ENCODE data around the gene ZMYND8.

ZMYND8 gene

DNA sequence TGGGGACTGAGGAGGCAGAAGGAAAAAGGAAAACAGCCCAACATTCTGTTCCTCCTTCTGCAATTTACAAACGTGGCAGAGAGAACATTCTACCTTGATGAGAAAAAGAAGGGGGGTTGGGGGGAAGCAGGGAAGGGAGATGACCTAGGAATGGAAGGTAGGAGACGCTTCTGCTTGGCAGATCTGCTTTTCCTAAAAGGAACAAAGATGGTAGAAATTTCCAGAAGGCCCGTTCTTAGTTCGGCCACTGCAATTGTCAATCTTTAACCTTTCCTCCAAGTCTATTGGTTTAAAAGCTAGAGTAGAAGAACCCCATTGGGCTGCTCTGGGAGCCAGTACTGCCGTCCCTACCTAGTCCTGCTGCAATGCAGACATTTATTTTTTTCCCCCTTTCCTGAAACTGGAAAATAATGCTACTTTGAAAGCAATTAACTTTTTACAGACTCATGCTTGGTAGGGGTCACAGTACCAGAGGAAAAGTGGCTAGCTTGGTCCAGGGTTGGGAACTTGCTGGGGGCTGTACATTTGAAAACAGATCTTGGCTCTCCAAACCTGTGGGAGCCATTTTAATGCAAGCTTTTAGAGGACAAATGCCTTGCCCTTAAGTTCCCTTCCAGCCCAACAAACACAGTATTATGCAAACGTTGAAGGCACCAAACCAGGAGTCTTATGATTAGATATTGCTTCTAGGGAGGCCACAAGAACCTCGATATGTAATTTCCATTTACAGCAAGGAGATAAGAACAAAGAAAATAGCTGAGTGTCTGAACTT, 2.6 kb downstream of the ZMYND8 start:
- DNase-seq (ENCODE audit: low read depth in 4 of 4, low spot score in 1 of 4), result no peak

DNA sequence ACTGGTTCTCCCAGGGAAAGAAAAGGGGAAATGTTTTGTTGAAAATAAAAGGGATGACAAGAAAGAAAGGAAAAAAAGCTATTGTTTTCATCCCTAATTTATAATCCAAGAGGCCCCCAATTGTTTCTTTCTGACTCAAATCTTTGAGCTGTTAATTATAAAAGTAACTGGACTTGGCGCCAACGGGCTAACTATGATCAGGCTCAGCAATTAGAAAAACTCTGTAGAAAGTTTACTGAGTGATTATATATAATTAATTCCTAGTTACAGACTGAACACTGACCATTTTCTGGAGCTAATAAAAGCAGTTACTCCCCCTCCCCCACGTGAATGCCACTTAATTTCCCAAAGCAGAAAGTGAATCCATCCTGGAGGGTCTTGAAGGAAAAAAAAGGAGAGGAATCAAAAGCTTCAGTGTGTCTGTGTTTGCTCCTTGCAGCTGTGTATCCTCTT, 3.2 kb downstream of the ZMYND8 start:
- no peak for DNase-seq (ENCODE audit: low read depth in 4 of 4, low spot score in 1 of 4)

DNA sequence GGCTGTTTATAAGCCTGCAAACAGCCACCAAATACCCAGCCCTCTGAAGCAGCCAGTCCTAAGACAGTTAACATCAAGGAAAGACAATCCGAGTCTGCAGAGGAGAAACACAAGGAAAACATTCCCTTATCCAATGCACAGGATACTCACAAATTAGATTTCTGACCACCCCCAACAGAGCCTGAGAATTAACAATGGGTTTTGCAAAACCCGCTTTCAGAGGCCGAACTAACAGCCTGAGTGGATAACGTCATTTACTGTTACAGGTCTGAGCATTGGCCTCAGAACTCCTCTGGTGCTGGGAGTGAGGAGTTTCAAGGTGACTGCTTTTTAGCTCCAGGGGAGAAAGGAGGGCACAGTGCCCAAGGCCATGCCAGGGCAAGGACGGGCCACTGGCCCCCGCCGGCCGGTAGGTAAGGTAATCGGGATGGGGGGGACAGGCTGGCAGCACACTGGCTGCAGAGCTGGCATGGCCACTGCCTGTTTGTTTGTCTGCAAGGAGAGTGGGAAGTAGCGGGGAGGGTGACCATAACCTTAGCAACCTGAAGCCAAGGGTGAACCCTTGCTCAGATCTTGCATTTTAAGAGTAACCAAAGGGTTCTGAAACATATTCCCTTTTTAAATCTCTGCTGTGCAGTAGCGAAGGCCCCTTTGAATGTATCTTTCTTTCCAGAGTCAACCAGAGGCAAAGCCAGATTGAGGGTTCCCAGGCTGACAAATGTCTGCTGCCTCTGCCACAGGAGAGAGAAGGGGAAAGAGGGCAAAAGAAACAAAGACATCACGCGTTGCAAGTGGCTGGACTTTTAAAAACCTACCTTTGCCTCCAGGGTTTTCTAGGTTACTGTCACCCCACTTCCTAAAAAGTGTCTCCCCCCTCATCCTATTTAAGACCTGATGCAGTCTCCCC, 3.9 kb downstream of the ZMYND8 start:
- DNase-seq (ENCODE audit: low read depth in 4 of 4, low spot score in 1 of 4), result no peak

DNA sequence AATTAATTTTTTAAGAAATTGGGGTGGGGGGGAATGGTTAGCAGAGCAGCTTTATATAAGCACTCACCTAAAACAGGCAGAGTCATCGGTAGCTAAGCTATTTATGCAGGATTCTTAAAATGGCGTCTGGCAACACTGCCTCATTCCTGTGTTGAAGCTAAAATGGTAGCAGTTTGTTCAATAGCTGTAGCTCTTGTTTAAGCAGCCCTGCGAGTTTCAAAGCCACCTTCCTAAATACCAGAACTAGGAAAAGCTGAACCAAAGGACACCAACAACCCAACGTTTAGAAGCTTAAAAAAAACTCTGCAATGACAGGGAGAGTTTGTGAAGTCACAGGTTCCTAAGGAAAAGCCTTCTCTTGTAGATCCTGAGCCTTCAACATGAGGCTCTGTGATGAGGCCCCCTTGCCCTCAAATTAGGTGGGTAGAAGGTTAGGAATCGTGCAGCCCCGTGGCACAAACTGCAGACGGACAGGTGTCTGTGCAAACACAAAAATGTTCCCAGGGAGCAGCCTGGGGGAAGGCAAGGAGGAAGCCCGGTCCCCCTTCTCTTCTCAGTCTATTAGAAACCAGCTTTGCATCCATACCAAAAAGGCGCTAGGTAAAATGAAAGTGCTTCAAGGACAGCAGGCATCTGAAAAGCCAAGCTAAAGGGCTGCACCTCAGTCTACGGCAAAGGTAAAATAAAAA, 4.7 kb downstream of the ZMYND8 start:
- DNase-seq (ENCODE audit: low read depth in 4 of 4, low spot score in 1 of 4), result no peak

DNA sequence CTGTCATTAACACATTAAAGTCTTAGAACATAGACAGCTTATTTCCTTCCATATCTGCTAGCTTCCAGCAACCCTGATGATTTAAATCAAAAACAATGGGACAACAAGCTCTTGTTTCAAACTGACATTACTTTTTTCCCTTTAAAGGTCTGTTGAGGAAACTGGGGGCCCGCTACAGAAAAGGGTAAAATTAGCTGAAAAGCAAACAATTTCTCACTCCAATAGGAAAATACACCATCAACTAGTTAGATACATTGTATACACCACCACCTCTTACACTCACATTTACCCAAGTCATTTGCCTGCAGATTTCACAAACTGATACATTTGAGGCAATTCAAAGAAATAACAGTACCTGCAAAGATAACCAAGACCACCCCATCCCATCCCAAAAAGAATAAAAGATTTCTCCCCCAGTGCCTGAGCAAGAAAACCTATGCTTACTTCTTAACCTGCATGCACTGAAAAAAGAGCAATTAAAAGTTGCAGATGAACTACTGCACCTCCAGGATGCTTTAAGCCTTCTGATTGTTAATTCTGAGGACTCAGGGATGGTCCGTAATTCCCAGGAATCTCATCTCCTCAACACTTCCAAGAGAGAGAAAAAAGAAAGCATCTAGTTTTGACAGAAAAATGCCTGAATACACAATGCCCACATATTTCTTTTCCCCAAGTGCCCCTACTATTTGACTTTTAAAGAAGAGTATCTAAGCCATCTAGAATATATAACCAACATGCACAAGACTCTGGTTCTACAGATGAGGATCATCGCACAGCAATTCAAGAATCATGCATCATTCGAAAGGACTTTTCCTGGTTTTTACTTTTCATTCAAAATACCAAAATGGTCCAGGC, 5.6 kb downstream of the ZMYND8 start:
- DNase-seq (ENCODE audit: low read depth in 4 of 4, low spot score in 1 of 4), result no peak

DNA sequence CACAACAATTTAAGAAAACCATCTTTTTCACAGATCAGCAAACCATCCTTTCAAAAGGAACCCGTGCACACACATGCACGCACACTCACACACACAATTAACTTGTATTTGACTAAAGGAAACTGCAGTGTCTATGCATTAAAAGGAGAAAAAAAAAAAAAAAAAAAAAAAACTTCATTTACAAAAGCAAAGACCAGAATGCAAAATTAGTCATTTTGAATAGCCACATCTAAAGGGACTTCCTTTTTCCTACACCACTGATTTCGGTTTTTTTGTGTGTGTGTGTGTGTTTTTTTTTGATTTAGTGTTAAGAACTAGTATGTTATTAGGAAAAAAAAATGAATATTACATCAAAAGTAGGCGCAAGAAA, 6.3 kb downstream of the ZMYND8 start:
- DNase-seq (ENCODE audit: low read depth in 4 of 4, low spot score in 1 of 4), result no peak

DNA sequence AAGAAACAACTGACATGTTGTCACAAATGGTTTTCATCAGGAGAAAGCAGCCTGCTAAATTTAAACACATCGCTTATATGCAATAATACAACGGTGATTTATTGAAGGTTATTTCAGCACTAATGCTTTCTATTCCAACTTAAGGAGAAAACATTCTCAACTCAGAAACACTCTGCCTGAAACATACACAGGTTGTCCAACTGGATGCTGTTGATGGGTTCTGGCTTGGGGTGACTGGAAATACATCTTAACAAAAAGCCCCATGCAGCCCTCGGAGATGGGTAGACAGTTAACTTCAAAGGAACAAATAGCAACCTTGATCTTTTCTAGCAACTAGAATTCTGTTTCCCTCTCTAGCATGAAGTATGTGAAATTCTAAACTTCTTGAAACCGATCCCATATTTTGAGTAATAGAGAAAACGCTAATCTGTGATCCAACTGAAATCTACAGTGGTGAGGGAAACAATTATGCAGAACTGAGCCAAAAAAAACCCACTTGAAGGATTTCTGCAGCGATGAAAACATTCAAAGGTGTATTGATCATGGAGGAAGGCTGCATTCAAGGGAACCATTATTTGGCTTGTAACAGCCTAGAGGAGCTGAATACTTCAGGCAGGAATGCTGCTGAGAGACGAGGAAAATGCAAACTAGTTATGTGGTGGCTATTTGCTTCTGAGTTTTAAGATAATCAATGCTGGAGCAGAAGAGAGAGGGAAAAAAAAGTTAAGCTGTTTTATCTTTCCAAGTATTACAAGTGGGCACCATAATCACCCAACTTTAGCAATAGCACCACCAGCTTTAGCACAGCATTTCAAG, 6.9 kb downstream of the ZMYND8 start:
- no peak for DNase-seq (ENCODE audit: low read depth in 4 of 4, low spot score in 1 of 4)

DNA sequence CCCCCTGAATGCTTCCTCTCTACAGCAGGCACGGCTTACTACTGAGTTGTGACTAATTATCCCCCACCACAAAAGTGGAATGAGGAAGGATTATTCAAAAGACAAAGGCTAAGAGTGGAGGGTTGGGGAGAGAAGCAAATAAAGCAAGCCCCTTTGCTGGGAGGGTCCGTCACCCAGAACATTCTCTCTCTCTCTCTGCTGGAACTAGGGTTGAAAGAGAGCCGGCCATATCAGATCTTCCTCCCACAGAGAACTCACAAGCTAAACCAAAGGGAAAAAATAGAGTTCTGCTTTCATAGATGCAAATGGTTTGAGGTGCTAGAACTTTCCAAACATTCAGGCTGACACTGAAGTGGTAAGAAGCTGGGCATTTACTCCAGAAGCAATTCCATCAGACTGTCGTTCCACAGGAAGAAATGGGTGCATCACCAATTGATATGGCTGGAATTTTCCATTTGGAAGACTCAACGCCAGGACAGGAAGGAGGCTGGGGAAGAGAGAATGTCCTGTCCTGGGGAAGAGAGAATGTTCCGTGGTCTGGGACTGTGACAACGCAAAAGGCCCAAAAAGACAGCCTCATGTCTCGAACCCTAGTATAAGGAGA, 7.9 kb downstream of the ZMYND8 start:
- DNase-seq (ENCODE audit: low read depth in 4 of 4, low spot score in 1 of 4), result no peak

DNA sequence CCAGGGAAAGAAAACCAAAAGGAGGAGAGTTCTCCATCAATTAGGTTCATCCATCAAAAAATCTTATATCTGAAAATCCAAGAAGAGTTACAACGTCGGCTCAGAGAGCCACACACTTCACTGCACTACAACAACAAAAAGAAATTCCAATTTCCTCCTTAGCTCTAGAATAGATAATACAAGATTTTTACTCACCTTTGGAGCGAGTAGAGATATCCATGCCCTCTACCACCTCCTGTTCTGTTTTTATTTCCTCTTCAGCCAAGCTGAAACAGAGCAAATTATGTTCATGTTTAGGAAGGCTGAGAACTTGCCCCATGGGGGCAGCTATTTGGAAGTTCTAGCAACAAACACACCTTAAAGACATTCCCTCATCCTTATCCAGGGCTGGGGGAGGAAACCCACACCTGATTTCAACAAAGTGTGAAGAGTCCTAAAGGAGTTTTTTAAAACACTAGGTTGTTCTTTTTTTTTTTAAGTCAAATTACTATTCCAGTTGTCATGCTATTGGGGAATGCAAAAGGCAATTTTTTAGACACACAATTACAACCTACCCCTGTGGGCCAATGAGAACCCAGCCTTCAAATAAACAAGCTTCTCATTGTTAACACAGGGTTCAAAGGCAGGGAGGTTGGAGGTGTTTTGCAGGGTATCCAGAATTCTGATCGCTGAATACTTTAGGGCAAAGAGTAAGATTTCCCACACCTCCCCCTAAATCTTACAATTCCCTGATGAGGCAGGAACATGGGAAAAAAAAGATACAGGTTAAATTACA, 8.7 kb downstream of the ZMYND8 start:
- DNase-seq (ENCODE audit: low read depth in 4 of 4, low spot score in 1 of 4), result no peak

DNA sequence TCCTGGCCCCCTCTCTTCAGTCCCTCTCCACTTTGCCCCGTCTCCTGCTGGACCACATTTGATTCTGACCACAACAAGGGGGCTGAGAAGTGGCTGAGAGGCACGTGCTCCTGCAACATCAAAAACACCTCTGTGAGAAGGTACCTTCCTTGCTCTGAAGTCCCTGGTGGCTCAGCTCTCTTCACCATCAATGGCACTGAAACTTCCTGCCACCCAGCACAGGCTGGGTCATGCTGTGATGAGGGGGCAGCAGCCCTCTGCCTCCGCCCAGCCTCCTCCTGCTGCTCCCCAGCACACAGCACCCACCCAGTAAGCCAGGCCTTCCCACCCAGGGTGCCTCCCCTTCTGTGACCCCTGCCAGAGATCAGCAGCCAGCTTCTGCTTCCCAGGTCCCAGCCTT, 10.3 kb downstream of the ZMYND8 start:
- no peak for DNase-seq (ENCODE audit: low read depth in 4 of 4, low spot score in 1 of 4)

DNA sequence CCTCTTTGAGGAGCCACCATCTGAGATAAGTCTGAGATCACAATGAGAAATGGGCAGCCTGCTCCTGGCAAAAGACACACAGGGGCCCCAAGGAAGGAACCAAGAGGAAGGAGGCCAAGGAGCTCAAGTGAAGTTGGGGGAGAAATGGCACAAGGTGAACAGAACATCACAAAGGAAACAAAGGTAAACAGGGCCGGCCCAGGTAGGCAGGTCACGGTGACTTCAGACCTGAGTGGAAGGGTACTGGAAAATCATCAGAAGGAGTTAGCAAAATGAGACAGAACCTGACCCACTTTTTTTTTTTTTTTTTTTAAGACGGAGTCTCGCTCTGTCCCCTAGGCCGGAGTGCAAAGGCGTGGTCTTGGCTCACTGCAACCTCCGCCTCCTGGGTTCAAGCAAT, 11.3 kb downstream of the ZMYND8 start:
- DNase-seq (ENCODE audit: low read depth in 4 of 4, low spot score in 1 of 4), result no peak

DNA sequence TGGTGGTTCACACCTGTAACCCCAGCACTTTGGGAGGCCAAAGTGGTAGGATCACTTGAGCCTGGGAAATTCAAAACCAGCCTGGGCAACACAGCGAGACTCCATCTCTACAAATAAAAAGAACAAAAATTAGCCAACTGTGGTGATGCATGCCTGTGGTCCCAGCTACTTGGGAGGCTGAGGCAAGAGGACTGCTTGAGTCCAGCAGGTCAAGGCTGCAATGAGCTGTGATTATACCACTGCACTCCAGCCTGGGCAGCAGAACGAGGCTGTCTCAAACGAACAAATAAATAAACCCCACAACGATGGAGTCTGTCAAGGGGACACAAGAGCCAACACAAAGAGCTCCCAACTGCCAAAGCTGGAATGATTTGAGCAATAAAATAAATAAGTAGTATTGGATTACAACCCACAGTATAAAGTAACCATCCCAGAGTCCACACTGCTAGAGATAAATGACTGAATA, 13.5 kb downstream of the ZMYND8 start:
- no peak for DNase-seq (ENCODE audit: low read depth in 4 of 4, low spot score in 1 of 4)

DNA sequence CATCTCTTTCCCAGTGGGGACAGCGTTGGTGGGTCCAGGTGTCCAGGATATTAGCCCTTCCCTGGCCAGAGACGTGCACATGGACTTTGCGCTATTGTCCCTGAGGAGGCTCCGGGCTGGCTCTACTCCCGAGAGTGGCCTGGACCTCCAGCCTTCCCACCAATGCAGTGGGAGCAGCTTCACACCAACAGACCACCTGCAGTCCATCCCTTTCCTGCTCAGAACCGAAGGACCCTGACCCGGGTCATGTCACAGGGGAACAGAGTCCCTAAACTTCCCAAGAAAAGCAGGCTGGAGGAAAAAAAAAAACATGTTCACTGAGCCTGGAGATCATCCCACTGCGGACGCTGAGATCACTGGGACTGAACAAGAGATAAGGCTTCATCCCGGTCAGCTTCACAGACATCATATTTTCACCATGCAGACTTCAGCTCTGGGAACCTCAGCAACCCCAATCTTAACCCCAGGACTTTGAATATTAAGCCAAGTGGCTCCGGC, 18.3 kb downstream of the ZMYND8 start:
- DNase-seq (ENCODE audit: low read depth in 4 of 4, low spot score in 1 of 4), result no peak

DNA sequence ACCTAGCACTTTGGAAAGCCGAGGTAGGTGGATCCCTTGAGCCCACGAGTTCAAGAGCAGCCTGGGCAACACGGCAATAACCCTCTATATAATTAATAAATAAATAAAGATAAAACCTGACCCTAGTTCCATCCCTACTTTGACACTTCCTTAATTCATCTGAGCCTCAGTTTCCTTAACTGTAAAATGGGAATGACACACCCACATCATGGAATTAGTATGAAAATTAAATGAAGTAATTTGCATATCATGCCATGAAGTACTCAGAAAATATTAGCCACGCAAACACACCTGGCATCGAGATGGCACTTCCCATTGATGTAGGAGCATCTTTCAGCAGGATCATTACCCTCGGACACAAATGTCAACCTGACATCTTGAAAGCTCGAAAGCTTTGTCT, 19.1 kb downstream of the ZMYND8 start:
- DNase-seq (ENCODE audit: low read depth in 4 of 4, low spot score in 1 of 4), result no peak

DNA sequence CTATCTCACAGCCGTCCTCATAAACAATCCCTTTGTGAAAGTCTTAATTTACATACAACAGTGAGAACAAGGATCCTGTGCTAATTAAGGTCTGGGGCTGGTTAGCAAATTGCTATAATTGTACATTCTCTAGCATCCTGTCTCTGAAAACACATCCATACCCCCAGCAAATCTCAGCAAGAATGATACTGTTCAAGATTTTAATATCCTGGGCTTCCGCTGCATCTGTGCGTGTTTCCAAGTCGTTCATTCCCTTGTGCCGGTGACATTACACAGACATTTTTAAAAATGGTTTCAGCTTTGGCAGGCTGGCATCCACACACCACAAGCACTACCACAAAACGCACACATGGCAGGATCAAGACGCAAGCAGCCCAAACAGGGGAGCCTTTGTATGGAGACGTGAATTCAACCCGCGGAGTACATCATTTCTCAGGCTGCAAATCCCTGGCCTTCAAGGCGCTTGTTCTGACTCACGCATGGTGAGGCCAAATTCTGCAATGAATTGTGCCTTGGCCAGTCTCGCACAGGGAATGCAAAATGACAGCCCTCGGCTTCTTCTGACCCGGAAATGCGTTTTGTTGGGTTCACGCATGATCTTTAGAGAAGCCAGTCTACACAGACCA, 20.3 kb downstream of the ZMYND8 start:
- DNase-seq (ENCODE audit: low read depth in 4 of 4, low spot score in 1 of 4), result no peak

DNA sequence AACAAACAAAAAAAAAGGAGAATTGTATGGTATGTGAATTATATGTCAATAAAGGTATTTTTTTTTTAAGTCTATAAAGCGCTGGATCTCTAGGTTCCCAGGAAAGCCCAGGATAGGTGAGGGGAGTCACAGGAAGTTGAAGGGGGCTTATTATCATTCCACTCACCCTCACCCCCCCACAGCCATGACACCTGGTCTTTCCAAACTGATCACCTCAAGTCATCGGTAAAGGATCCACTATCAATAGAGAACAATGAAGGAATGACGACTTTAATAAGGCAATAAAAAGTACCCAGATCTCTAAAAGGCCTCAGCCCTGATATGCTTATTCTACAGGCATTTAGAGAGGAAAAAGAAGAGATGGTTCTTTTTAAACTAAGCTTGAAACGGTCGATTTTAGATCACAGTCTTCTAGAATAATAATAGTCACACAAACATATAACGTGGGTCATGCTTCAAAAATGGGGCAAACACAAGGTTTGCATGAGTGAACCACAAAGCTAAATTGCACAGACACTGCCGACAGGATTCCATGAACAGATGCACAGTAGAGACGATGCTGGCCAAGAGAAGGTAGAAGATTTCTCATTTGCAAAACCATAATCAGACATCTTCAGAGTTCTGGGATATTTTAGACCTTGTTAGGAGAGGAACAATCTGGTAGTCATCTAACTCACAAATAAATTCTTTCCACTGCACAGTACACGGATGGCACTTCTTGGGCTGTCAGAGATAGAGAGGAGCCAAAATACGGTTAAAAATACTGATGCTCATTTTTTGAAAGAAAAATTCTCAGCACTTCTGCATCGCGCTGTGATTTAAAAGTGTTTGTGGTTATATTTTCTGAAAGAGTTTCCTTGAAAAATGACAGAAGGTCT, 21.0 kb downstream of the ZMYND8 start:
- DNase-seq (ENCODE audit: low read depth in 4 of 4, low spot score in 1 of 4), result no peak

DNA sequence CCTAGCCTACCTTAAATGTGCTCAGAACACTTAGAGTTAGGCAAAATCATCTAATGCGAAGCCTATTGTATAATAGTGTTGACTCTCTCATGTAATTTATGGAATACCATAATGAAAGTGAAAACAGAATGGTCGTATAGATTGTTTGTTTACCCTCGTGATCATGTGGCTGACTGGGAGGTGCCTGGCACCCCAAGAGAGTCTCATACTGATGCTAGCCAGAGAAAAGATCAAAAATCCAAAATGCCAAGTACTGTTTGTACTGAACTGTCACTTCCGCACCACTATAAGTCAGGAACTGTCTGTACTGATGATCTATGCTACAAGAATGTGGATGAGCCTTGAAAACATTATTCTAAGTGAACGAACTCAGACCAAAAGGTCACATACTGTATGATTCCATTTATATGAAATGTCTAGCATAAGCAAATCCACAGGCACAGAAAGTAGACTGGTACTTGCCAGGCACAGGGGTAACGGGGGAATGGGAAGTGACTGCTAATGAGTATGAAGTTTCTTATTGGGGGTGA, 22.4 kb downstream of the ZMYND8 start:
- DNase-seq (ENCODE audit: low read depth in 4 of 4, low spot score in 1 of 4), result no peak

Measured in stimulated activated CD4-positive, alpha-beta T cell treated with anti-CD3 and anti-CD28 coated beads, Interleukin-1b, Interleukin-23, amount 100 ng/mL, for 24 hours (primary cell).